Activated T-cell treated with anti-CD3 and anti-CD28 coated beads for 24 hours (primary cell): ENCODE data around the gene TUG1.

ENCODE experiments used
- DNase-seq: peaks from one replicate; pipeline ENCODE4 v3.0.0-alpha.2; 2020; ENCODE audit warnings: low read depth

TUG1 gene

DNA sequence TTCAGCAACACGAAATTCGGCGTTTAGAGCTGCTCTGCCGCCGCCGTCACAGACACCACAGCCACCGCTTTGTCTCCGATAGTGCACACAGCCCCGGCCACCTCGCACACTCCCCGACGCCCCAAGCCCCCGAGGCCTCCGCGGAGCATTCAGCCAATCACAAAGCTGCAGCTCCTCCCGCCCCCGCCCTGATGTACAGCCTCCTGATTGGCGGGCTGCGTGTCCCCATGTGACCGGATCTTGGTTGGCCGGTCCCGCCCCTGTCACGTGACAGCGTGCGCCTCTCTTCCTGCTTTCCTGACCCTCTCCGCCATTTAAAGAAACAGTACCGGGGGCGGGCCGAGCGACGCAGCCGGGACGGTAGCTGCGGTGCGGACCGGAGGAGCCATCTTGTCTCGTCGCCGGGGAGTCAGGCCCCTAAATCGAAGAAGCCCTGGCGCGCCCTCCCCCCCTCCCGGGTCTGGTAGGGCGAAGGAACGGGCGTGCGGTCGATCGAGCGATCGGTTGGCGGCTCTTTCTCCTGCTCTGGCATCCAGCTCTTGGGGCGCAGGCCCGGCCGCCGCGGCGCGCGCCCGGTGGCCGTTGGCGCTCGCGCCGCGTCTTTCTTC is at the start of gene TUG1:
Gene TUG1 (plus strand): TSS at position 342 of the 608 bp plus-strand sequence.
- DNase-seq = peak; percentile 94

DNA sequence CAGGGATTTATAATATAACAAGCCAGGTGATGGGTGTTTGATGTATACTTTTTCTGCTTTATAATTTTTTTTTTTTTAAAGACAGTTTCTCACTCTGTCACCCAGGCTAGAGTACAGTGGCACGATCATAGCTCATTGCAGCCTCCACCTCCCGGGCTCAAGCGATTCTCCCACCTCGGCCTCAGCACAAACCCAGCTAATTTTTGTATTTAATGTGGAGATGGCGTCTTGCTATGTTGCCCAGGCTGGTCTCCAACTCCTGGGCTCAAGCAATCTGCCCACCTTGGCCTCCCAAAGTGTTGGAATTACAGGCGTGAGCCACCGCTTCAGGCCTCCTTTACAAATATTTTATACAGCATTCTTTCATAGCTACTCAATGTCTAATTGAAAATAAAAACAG is 49.1 kb upstream of the TUG1 start:
- no peak for DNase-seq

DNA sequence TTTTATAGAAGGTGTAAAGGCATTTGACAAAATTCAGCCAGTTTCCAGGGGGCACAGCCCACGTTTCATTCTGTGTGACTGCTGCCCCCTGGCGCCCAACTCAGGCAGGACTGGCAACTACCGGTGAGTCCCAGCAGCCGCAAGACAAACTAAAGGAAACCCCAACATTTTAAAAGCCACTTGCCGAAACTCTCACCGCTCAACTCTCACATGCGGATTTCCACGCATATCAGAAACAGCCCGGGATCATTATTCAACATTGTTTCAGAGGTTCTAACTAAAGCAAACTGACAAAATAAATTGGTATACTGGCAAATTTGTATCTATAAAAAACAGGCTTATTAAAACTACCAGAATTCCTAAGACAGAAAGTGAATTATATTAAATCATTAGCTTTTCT is 48.7 kb upstream of the TUG1 start:
- peak; percentile 78 for DNase-seq

DNA sequence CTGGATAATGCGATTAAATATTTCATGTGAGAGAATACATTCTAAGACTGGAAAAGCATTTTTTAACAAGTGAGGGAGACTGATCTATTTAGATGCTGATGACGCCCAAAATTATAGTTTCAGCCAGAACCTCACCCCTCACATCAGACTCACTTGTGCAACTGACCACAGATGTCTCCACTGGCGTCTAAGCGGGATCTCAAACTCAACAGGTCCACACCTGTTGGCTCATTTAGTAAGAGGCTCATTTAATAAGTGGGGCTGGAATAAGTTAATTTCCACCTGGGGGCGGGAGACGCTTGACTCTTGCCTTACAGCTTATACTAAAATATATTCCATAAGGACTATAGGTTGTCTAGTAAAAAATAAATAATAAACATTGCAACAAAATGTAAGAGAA is 48.0 kb upstream of the TUG1 start:
- no peak for DNase-seq

DNA sequence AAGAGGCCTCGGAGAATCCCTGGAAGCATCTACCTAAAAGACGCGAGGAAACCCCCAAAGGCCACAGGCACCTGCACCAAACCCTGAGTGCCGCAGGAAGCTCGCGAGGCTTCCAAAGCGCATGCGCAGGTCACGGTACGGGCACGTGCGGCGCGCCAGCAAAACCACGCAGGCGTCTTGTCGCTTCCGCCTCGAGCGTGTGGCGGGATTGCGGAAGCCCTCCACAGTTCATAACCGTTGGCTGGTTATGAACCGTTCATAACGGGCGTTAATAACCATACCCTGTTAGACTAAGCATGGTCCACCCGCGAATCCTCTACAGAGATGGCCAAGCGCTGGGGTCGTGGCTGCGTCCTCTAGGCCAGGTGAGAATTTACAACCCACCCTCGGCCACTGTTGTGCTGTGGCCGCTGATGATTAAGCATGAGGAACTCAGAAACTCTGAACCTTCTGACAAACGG is 46.9 kb upstream of the TUG1 start:
- DNase-seq = peak; percentile 80

DNA sequence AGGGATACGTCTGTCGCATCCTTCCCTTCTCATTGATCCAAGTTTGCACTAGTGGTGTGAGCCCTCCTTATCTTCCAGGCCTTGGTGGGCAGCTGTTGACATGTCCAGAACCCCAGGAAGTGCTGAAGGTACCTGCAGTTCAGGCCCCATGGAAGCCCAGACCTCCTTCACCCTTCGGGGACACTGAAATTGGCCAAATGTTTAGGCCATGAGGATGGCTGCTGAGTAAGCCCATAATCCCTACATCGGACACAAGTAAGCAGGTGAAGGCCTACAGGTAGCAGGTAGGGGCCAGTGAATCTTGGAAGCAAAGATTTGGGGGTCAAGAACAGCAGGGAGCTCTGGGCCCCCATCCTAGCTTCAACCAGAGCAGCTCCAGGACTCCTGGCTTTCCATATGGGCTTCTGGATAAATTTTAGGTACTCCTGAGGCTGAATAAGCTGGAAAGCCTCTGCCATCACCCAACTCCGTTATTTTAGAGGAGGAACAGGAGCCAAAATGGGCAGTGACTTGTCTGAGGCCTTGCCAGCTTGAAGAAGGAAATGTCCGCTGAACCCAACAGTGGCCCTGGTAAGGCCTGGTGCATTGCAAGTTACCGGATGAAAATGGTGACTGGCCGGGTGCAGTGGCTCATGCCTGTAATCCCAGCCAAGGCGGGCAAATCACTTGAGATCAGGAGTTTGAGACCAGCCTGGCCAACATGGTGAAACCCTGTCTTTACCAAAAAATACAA is 45.7 kb upstream of the TUG1 start:
- DNase-seq = no peak

DNA sequence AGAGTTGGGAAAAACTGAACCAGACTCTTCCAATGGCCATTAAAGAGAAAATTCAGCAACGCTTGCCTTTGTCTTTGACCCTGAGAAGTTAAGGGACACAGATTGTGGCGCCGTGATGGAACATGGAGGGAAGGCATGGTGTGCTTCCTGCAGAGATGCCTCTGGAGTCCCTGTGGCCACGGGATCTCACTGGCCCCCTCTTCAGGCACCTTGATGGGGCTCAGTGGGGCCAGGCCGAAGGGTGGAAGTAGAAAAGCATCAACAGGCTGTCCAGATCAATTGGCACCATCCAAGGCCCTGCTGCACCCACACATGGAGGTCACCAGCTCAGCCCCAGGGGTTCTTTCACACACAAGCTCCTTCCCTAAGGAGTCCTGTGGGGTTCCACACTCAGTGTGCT is 43.4 kb upstream of the TUG1 start:
- DNase-seq = no peak

DNA sequence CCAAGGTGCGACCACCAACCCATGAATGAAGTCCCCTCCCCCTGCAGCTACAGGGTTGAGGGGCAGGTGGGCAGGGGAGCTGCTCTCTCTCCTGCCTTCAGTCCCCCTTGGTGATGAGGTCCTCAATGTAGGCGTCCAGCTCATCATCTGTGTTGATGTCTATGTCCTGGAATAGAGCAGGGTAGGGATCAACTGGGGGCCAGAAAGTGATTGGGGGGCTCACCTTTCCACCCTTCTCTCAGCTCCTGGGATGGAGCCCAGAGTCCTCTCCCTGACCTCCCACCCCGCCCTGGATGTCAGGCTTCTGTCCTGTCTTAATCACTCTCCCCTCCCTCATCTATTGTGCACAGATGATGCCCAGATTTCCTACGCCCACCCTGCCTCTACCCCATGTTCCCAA is 42.4 kb upstream of the TUG1 start:
- DNase-seq = no peak

DNA sequence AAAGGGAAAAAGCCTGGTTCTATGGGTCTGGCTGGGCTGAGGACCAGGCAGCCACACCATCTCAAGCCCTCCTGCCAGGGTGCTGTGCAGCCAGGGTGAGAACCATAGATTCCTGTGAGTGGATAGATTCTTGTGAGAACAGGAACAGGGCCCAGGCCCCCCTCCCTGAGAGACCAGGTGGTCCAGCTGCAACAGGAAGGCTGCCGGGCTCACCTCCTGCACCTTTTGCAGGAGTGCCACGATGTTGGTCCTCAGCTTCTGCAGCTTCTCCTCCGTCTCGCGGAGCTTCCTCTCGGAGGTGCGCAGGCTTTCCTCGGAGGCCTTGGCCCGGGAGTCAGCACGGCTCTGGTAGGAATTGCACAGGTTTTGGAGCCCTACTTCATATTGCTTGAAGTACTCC is 41.3 kb upstream of the TUG1 start:
- no peak for DNase-seq

DNA sequence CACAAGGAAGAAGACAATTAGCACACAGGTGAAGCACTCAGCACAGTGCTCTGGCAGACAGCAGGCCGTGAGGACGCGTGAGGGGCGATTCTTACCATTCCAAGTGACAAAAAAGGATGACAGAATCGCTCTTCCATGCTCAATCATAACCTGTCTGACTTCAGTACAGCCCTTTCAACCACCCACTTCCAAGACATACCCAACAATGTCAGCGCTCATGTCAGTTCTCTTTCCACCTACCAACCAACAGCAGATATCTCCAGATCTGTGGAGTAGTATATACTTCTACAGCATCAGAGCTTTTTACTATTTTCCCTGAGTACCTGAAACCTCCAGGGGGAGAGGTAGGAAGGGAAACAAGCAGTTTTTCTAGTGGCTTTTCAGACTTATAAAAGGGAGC is 40.7 kb upstream of the TUG1 start:
- DNase-seq = no peak

DNA sequence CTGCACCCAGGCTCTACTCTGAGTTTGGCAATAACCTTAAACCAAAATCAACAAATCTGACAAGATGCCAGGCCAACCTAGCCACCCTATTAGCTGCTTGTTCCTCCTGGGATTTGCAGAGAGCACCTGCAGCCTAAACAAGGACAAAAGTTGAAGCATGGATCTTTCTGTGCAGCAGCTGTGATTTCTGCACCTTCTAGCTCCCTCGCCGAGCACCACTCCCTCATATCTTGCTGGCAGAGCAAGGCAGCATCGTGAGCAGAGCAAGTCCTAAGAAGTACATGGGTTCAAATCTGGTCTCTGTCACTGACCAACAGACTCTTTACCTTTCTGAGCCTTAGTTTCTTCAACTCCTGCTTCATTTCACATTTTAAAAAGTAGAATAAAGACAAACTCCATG is 38.8 kb upstream of the TUG1 start:
- DNase-seq = no peak

DNA sequence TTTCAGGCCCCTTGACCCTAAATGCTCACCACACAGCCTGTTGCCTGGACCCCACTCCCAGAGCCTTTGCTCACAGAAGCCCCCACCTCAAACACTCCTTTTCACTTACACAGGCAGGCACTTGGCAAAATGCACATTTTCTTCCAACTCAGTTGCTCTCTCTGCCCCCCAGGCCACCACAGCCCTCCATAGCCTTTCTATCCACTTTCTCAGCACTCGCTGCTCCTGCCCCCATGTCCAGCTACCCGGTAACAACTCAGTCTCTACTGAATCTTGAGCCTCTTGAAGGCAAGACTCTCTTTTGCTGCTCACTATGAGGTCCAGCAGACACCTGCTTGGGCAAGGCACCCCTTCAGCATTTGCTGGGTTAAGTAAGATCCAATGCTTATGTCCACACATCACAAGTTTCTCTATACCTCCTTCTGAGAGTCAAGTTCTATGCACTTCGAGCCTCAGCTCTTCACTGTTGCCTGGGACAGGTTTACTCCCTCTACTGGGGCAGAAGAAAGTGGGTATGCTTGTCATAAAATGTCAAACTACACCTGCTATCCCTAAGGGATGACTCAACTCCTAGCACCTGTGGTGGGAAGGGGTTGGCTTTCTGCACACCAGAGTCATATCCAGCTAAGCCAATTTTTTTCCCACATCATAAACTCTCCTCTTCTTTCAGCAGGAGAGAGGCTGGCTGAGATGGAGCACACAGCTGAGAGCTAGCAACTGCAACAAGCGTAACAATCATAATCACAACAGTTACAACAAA is 37.3 kb upstream of the TUG1 start:
- DNase-seq = no peak

DNA sequence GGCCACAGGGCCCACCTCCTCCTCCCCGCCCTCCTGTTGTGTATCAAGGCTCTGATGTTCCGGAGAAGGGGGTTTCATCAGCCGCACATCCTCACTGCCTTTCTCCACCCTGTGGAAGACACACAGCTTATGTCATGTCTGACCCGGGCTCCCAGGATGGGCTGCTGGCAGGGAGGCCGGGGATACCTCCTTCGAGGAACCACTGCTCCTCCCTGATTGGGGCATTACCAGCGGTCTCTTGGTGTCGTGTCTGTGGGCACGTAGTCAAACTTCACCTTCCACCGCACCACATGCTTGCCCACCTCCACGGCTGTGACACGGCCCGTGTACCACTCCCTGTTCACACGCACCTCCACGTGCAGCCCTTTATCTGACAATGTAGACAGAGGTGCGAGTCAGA is 36.4 kb upstream of the TUG1 start:
- DNase-seq = no peak

DNA sequence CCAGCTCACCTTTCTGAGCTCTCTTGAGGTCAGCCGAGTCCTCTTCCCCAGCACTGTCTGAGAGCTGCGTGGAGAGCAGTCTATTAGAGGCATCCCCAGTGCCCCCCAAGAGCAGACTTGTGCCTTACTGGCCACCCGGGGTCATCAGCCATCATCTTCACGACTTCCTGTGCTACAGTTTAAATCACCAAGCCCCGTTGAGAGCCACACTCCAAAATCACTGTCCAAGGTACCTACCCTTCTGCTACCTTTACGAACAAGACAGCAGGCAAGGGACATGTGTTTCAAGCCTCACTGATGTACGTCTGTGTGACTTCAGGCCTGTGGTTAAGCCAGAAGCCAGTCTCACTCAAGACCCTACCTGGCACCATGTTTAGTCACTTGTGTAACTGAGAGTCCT is 35.6 kb upstream of the TUG1 start:
- no peak for DNase-seq

DNA sequence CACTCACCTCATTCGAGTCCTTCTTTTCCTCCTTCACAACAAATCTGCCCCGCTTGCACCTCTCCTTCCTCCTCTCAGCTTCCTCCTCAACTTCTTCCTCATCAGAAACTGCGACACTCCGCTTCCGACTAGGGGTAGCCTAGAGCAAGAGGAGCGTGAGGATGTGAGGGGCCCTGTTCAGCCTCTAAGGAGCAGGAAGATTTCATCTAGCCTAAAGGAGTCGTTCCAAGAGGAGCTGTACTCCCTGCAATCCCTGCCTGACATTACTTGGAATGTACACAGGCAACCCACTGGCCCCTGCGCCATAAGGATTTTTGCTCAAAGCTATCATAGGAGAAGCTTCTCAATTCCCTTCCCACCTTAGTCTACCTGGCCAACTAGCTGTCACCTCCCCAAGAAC is 35.0 kb upstream of the TUG1 start:
- no peak for DNase-seq

DNA sequence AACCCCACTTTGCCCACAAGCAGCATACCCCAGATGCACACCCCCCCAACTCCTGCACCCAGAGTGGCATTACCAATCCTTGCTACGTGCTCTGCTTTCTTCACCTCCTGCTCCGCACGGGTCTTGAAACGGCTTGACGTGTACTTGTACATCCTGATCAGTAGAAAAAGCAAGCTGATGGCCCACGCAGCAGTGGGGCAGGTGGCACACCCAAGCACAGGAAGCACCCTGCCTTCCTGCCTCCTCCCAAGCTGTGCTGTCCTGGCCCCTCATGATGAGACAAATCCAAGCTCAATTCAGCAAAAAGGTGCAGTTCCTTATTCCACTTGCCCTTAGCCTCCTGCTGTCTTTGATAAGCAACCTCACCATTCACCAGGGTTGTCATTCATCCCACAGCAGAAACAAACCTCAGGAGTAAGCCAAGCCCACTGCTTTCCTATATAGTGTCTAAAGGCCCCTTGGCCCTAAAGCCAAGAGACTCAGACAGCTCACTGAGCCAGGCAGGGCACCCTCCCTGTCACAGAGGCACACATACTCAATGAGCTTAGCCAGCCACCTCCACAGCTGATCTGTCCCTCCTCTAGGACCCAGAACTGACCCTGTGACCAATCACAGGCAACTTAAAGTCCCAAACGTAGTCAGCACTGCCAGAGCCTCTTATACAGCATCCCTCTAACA is 28.2 kb upstream of the TUG1 start:
- DNase-seq = peak; percentile 27

DNA sequence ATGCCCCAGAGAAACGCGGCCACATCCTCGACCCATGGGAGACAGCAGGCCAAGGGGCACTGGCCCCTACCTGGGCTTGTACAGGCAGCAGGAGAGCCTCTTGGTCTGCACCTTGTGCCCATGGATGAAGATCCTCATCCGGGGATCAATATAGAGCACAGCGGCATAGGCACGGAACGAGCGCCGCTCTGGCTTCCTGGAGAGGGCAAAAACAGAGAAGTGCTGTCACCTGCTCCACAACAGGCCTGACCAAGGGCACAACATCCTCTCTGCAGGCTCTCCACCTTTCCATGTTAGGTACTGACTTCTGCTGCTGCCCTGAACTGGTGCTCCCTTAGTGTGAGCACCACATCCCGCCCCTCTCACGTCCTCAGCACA is 27.7 kb upstream of the TUG1 start:
- DNase-seq = no peak

DNA sequence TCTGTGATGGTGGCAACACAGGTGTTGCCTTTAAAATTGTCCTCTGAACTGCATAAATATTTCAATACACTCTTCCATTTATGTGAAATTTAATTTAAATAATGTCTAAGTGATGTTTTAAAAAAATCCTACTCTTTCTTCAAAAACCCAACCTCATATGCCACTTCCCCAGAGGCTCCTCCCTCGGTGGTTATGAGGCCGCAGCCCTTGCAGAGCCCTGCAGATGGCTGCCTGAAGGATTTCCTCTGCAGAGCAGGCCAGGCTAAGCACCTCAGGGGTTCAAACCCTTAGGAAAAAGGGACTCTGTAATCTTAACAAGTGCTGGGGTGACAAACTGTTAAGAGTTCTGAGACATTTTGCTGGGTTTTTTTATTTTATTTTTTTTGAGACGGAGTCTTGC is 25.7 kb upstream of the TUG1 start:
- DNase-seq = no peak

DNA sequence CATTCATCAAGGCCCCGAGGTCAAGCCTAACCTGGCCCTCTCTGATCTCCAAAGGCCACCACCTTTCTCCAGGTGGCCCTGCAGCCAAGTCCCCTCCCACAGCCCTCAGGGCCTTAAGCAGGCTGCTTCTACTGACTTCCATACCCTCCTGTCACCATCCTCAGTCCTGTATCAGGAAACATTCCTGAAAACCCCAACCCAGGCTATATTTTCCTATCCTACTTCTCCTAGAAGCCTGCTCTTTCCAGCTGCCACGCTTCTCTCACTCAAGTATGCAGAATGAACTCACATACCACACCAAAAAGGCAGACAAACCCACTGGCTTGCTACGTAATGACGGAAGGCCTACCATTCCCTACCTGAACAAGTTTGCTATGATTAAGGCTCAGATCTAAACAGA is 24.1 kb upstream of the TUG1 start:
- DNase-seq = no peak

DNA sequence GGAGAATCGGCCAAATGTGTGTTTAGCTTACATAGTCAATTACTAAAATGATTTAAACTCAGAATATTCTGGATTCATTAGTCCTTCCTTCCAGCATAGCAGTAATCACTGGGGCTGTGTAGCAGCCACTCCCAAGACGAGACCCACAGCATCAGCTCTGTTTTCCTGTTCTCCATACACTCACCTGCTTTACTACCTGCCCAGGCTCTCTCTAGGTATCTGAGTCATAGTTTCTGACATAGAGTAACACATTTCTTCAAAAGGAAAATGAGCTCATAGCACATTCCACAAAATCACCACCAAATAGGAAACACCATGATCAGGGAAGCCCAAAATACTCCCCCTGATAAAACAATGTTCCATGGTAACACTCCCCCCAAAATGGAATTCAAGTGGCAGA is 23.4 kb upstream of the TUG1 start:
- DNase-seq = no peak

DNA sequence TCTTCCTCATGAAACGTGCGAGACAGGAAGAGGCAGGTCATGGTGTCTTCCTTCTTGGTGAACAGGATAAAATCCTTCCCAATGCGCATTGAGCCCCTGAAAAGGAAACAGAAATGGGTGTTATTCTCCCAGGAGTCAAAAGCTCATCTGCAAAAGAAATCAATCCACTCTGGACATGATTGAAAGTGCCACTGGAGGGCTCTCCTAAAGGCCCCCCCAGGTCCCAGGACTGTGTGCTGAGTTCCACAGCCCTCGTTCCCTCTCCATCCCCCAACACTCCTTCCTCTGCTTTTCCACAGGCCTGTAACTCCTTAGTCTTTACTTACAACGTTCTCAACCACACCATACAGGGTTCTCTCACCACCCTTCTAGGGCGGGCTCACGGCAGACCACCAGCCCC is 22.7 kb upstream of the TUG1 start:
- no peak for DNase-seq

DNA sequence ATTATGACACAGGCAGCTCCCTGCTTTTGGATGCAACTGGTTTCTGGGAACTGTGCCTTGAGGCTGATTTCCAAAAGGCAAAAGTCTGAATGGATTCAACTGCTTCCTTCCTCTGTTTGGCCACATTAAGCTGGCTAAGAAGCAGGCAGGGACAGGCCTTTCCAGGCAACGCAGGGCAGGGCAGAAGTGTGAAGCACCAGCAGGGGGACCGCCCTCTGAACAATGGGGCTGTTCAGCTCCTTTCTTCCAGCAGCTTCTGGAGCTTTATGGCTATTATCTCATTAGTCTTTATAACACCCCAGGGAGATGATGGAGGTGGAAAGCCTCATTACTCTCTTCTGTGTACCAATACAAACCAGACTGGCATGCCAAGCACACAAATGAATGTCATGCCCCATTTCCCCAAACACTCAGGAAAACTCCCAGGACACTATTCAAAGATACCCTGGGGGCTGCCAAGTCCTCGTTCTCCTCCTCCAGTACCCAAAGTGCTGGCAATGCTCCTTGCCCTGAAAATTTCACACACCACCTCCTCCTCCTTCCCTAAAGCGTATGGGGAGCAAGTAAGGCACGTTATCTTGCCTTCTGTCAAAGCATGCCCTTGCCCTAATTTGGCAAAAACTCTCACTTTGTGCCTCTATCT is 21.8 kb upstream of the TUG1 start:
- no peak for DNase-seq
